ENCODE results near the gene TECPR2. TPM values are rescaled to one million over a fixed set of nuclear protein-coding genes. Genes with fewer than 3 reads are reported as not detected.
A peak's percentile ranks its signal among the peaks of the same experiment; 100 is the strongest.

Gene TECPR2
- total RNA-seq, 1 donor from 2014 or later = 8.6 TPM

GRCh38 chr14:102370305-102370809 lies 7.6 kb downstream of the TECPR2 start:
- no peak for DNase-seq (ENCODE audit: low spot score in 2 of 2)
- FAIRE-seq = no peak

- no peak for FAIRE-seq
- DNase-seq (ENCODE audit: low spot score in 2 of 2) = no peak
Observed at GRCh38 chr14:102371361-102371760, 8.6 kb downstream of the TECPR2 start.

GRCh38 chr14:102373110-102373509 lies 10.4 kb downstream of the TECPR2 start:
- FAIRE-seq (no peak), DNase-seq (ENCODE audit: low spot score in 2 of 2) (no peak)

GRCh38 chr14:102374264-102374663 lies 11.5 kb downstream of the TECPR2 start:
- FAIRE-seq (no peak), DNase-seq (ENCODE audit: low spot score in 2 of 2) (no peak)

GRCh38 chr14:102375119-102375518 lies 12.4 kb downstream of the TECPR2 start:
- FAIRE-seq (no peak), DNase-seq (ENCODE audit: low spot score in 2 of 2) (no peak)

GRCh38 chr14:102377696-102378095 lies 15.0 kb downstream of the TECPR2 start:
- DNase-seq (ENCODE audit: low spot score in 2 of 2) (no peak), FAIRE-seq (no peak)

GRCh38 chr14:102378830-102379229 lies 16.1 kb downstream of the TECPR2 start:
- no peak for FAIRE-seq
- DNase-seq (ENCODE audit: low spot score in 2 of 2) = no peak

GRCh38 chr14:102387086-102387485 lies 24.3 kb downstream of the TECPR2 start:
- DNase-seq (ENCODE audit: low spot score in 2 of 2) (no peak), FAIRE-seq (no peak)

- no peak for FAIRE-seq
- DNase-seq (ENCODE audit: low spot score in 2 of 2) = no peak
Observed at GRCh38 chr14:102389246-102389645, 26.5 kb downstream of the TECPR2 start.

- FAIRE-seq (no peak), DNase-seq (ENCODE audit: low spot score in 2 of 2) (no peak)
Observed at GRCh38 chr14:102390064-102390855, 27.5 kb downstream of the TECPR2 start.

GRCh38 chr14:102392506-102392905 lies 29.8 kb downstream of the TECPR2 start:
- DNase-seq (ENCODE audit: low spot score in 2 of 2) (no peak), FAIRE-seq (no peak)

- DNase-seq (ENCODE audit: low spot score in 2 of 2) (no peak), FAIRE-seq (no peak)
Observed at GRCh38 chr14:102394717-102395375, 32.1 kb downstream of the TECPR2 start.

GRCh38 chr14:102396521-102396920 lies 33.8 kb downstream of the TECPR2 start:
- DNase-seq (ENCODE audit: low spot score in 2 of 2) (no peak), FAIRE-seq (no peak)

GRCh38 chr14:102403028-102403427 lies 40.3 kb downstream of the TECPR2 start:
- DNase-seq (ENCODE audit: low spot score in 2 of 2) (no peak), FAIRE-seq (no peak)

- DNase-seq (ENCODE audit: low spot score in 2 of 2) = no peak
- no peak for FAIRE-seq
Observed at GRCh38 chr14:102407258-102407657, 44.5 kb downstream of the TECPR2 start.

GRCh38 chr14:102408724-102409123 lies 46.0 kb downstream of the TECPR2 start:
- DNase-seq (ENCODE audit: low spot score in 2 of 2) = no peak
- no peak for FAIRE-seq

GRCh38 chr14:102415671-102416070 lies 52.9 kb downstream of the TECPR2 start:
- DNase-seq (ENCODE audit: low spot score in 2 of 2) (peak in 1 of 2 donors; percentile 52), FAIRE-seq (no peak)

- DNase-seq (ENCODE audit: low spot score in 2 of 2) (no peak), FAIRE-seq (no peak)
Observed at GRCh38 chr14:102417001-102417431, 54.3 kb downstream of the TECPR2 start.

GRCh38 chr14:102417646-102418045 lies 54.9 kb downstream of the TECPR2 start:
- DNase-seq (ENCODE audit: low spot score in 2 of 2) (no peak), FAIRE-seq (no peak)

- no peak for DNase-seq (ENCODE audit: low spot score in 2 of 2)
- FAIRE-seq = no peak
Observed at GRCh38 chr14:102418169-102418852, 55.6 kb downstream of the TECPR2 start.

- DNase-seq (ENCODE audit: low spot score in 2 of 2) = no peak
- no peak for FAIRE-seq
Observed at GRCh38 chr14:102418853-102419240, 56.1 kb downstream of the TECPR2 start.
